ENCODE results near the gene LPGAT1. TPM values are rescaled to one million over a fixed set of nuclear protein-coding genes. Genes with fewer than 3 reads are reported as not detected.
"Not testable (repeated sequence)": the region's sequence is repeated elsewhere in the genome, so short reads cannot be mapped to it uniquely, and the experiment has no call there.

LPGAT1 gene
- total RNA-seq, 4 donors from 2014 or later = 48.1 to 66.6 (median 53.3) TPM

GRCh38 chr1:211874521-211875347 is 44.2 kb upstream of the LPGAT1 start:
- Histone ChIP-seq H3K4me3 (no peak overlapping the region), H3K9me3 (no peaks in the 10 kb centered on the region), H3K36me3 (no peaks in the 10 kb centered on the region), H3K4me1 (no peaks in the 10 kb centered on the region), H3K27me3 (no peaks in the 10 kb centered on the region), H3K27ac (no peak overlapping the region)
- ATAC-seq = no peak
- WGBS, 2 donors (ENCODE audit: low coverage in 1 of 2) = 56 to 62% methylated on average over 2 of the region's 25 CpGs
- TF ChIP-seq CTCF (IDR thresholded peaks at IDR 0.05) (no peak), POLR2A (IDR thresholded peaks at IDR 0.05) (no peak), POLR2AphosphoS5 (IDR thresholded peaks at IDR 0.05) (no peak), EP300 (IDR thresholded peaks at IDR 0.05) (no peak)

GRCh38 chr1:211873731-211874130 is 43.2 kb upstream of the LPGAT1 start:
- H3K36me3 ChIP-seq, H3K4me3 ChIP-seq, ATAC-seq, H3K27me3 ChIP-seq, H3K27ac ChIP-seq, H3K9me3 ChIP-seq, H3K4me1 ChIP-seq: not testable (repeated sequence)
- 100% methylated on average over 3 of the region's 3 CpGs; no CpG with 5 or more reads in 1 of the 2 donors for WGBS, 2 donors (ENCODE audit: low coverage in 1 of 2)

GRCh38 chr1:211870156-211870555 is 39.6 kb upstream of the LPGAT1 start:
- ATAC-seq = no peak
- H3K4me1 ChIP-seq = no peaks in the 10 kb centered on the region
- no peak for TF ChIP-seq CTCF (IDR thresholded peaks at IDR 0.05)
- no peak for TF ChIP-seq POLR2AphosphoS5 (IDR thresholded peaks at IDR 0.05)
- no peak for TF ChIP-seq EP300 (IDR thresholded peaks at IDR 0.05)
- no peak for TF ChIP-seq POLR2A (IDR thresholded peaks at IDR 0.05)
- no peak overlapping the region for H3K27ac ChIP-seq
- no peaks in the 10 kb centered on the region for H3K27me3 ChIP-seq
- WGBS, 2 donors (ENCODE audit: low coverage in 1 of 2) = 50 to 80% methylated on average over 1 of the region's 1 CpG
- H3K9me3 ChIP-seq = peaks cover 0 to 5% (median 0%) of the 10 kb centered on the region in 3 donors
- H3K36me3 ChIP-seq = no peaks in the 10 kb centered on the region
- H3K4me3 ChIP-seq = no peak overlapping the region

DNA sequence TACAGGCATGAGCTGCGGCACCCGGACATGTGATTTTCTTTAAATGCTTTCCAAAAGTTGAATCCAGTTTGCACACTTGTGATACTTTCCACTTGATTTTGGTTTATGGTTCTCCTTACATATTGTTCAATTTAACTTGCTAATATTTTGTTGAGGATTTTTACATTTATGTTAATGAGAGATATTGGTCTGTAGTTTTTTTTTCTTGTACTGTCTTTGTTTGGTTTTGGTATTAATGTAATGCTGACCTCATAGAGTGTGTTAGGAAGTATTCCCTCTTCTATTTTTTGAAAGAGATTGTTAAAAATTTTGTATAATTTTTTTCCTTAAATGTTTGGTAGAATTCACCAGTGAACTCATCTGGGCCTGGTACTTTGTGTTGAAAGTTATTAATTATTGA is 34.6 kb upstream of the LPGAT1 start:
- no peak for TF ChIP-seq POLR2AphosphoS5 (IDR thresholded peaks at IDR 0.05)
- no peak for TF ChIP-seq POLR2A (IDR thresholded peaks at IDR 0.05)
- no peak for TF ChIP-seq EP300 (IDR thresholded peaks at IDR 0.05)
- no peak for TF ChIP-seq CTCF (IDR thresholded peaks at IDR 0.05)
- Histone ChIP-seq H3K27me3 (no peaks in the 10 kb centered on the region), H3K4me1 (no peaks in the 10 kb centered on the region), H3K4me3 (no peak overlapping the region), H3K9me3 (peaks cover 0 to 5% (median 0%) of the 10 kb centered on the region in 3 donors), H3K27ac (no peak overlapping the region), H3K36me3 (no peaks in the 10 kb centered on the region)
- ATAC-seq = no peak
- WGBS, 2 donors (ENCODE audit: low coverage in 1 of 2) = 92% methylated on average over 2 of the region's 2 CpGs; no CpG with 5 or more reads in 1 of the 2 donors

DNA sequence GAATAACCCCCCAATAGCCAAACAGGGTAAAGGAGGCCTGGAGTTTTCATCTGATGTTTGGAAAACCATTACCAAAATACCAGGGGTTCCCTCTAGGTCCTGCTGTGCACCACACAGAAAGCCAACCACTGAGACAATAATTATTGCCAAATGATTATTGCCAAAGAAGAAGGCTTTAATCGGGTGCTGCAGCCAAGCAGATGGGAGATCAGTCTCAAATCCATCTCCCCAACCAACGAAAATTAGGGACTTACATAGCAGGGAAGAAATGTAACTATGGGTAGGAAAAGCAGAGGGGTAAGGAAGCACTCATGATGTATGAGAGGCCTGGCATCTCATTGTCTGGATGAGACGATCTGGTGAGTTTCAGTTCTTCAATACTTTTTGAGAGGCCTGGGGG is 28.8 kb upstream of the LPGAT1 start:
- Histone ChIP-seq H3K9me3 (no peaks in the 10 kb centered on the region), H3K27me3 (no peaks in the 10 kb centered on the region), H3K27ac (no peak overlapping the region), H3K4me1 (no peaks in the 10 kb centered on the region), H3K36me3 (no peaks in the 10 kb centered on the region), H3K4me3 (no peak overlapping the region)
- no peak for TF ChIP-seq POLR2A (IDR thresholded peaks at IDR 0.05)
- TF ChIP-seq POLR2AphosphoS5 (IDR thresholded peaks at IDR 0.05) = no peak
- TF ChIP-seq CTCF (IDR thresholded peaks at IDR 0.05) = no peak
- TF ChIP-seq EP300 (IDR thresholded peaks at IDR 0.05) = no peak
- ATAC-seq = no peak
- WGBS, 2 donors (ENCODE audit: low coverage in 1 of 2) = 58% methylated on average over 3 of the region's 3 CpGs; no CpG with 5 or more reads in 1 of the 2 donors
